ENCODE results near the gene DENND6B. TPM values are rescaled to one million over a fixed set of nuclear protein-coding genes. Genes with fewer than 3 reads are reported as not detected.
A peak's percentile ranks its signal among the peaks of the same experiment; 100 is the strongest.
"Not testable (repeated sequence)": the region's sequence is repeated elsewhere in the genome, so short reads cannot be mapped to it uniquely, and the experiment has no call there.

Gene DENND6B, protein sequence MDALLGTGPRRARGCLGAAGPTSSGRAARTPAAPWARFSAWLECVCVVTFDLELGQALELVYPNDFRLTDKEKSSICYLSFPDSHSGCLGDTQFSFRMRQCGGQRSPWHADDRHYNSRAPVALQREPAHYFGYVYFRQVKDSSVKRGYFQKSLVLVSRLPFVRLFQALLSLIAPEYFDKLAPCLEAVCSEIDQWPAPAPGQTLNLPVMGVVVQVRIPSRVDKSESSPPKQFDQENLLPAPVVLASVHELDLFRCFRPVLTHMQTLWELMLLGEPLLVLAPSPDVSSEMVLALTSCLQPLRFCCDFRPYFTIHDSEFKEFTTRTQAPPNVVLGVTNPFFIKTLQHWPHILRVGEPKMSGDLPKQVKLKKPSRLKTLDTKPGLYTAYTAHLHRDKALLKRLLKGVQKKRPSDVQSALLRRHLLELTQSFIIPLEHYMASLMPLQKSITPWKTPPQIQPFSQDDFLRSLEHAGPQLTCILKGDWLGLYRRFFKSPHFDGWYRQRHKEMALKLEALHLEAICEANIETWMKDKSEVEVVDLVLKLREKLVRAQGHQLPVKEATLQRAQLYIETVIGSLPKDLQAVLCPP
- 5.5 TPM for polyA plus RNA-seq (ENCODE audit: insufficient read length)

DNA sequence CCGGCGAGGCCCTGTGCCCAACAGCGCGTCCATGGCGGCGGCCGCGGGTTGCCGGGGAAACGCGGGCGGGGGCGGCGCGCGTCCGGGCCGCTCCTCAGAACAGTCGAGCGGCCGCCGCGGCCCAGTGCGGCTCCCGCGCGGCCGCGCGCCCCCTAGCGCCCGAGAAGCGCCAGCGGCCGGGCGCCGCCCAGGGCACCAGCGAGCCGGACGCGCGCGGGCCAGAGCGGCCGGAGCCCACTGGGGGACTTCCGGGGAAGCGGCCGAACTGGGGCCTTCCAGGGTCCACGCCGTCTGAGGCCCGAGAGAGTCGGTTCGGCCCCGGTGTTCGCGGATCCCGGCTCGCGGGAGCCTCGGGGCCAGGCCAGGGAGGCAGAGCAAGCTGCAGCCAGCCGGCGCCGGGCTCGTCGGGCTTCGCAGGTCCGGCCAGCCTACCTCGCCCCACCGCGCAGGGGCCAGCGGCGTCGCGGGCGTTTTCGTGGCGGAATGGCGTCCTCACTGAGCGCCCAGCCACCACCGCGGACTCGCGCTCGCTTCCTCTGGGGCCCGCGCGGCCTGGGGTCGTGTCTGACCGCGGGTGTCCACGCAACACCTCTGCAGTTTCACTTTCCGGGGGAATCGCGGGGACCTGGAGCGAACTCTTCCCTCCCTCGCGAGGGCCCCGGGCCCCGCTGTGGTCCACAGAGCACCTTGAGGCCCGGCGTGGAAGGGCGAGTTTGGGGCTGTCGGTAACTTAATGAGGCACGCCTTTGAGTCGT lies at the start of gene DENND6B:
Gene DENND6B, minus strand, starts transcription at position 57 of the 755 bp plus-strand sequence. Its CDS starts 24 bp downstream, at position 33.
- DNase-seq, result peak; percentile 93

DNA sequence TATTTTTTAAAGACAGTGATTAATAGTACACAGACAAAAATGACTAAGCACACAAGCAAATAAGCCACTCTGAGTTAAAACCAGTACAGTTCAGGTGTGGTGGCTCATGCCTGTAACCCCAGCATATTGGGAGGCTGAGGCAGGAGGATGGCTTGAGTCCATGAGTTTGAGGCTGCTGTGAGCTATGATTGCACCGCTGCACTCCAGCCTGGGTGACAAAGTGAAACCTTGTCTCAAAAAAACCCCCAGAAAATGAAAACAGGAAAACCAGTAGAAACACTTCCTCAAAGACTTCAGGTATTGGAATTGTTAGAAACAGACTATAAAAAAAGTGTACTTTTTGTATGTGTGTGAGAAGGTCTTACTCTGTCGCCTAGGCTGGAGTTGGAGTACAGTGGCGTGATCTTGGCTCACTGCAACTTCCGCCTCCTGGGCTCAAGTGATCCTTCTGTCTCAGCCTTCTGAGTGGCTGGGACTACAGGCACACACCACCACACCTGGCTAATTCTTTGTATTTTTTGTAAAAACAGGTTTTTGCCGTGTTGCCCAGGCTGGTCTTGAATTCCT lies 49.4 kb upstream of the DENND6B start:
- no peak for DNase-seq

DNA sequence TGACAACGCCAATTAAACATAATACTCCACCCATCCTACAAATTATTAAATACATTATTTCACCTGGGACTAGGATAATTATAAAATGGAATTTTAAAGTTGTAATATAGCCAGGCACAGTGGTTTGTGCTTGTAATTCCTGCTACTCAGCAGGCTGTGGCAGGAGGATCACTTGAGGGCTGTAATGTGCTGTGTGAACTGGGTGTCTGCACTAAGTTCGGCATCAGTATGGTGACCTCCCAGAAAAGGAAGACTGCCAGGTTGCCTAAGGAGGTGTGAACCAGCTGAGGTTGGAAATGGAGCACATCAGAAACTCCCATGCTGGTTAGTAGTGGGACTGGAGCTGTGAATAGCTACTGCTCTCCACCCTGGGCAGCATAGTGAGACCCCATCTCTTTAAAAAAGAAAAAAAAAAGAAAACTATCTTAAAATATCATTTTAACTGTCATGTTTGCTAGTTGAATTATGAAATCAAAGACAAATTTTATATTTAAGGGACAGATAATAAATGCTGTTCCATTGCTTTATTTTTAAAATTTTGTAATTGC lies 44.4 kb upstream of the DENND6B start:
- no peak for DNase-seq

DNA sequence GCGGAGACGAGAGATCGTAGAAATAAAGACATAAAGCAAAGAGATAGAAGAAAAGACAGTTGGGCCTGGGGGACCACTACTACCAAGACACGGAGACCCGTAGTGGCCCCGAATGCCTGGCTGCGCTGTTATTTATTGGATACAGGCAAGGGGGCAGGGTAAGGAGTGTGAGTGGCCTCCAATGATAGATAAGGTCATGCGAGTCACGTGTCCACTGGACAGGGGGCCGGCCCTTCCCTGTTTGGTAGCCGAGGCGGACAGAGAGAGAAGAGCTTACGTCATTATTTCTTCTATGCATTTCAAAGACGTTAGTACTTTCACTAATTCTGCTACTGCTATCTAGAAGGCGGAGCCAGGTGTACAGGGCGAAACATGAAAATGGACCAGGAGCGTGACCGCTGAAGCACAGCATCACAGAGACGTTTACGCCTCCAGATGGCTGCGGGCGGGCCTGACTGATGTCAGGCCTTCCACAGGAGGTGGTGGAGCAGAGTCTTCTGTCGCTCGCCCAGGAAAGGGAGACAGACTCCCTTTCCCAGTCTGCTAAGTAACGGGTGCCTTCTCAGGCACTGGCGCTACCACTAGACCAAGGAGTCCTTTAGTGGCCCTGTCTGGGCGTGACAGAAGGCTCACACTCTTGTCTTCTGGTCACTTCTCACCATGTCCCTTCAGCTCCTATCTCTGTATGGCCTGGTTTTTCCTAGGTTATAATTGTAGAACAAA lies 41.1 kb upstream of the DENND6B start:
- no peak for DNase-seq

DNA sequence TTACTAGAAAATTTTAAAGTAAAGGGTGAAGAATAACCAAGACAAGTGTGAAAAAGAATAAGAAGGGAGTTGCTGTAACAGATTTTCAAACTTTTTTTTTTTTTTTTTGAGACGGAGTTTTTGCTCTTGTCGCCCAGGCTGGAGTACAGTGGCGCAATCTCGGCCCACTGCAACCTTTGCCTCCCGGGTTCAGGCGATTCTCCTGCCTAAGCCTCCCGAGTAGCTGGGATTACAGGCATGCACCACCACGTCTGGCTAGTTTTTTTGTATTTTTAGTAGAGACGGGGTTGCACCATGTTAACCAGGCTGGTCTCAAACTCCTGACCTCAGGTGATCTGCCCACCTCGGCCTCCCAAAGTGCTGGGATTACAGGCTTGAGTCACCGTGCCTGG lies 37.0 kb upstream of the DENND6B start:
- not testable (repeated sequence) for DNase-seq

DNA sequence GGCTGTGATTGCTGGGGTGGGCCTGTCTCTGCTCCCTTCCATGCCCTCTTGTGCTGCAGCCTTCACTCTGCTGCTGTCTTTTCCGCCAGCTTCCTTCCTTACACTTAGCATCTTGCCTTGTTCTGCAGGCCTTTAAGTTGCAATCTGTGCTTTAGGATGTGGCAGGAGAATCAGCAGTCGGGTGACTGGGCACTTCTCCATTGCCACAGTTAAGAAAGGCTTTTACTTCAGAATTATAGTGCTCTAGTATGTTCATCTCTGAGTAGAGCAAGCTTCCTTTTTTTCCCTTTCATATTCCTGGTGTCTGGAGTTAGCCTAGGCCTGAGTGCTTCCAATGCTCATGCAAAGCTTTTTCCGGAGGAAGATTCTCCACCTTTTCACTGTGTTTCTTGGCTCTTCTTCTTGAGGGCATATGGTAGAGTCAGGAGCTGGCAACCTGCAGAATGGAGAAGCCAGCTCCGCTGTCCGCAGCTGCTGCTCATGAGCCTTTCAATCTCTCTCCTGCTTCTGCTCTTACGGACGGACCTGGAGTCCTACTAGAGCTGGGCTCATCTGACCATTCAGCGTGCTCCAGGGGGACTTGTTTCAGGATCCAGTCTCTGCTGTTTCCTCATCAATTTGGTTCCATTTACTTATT lies 36.5 kb upstream of the DENND6B start:
- DNase-seq, result no peak

DNA sequence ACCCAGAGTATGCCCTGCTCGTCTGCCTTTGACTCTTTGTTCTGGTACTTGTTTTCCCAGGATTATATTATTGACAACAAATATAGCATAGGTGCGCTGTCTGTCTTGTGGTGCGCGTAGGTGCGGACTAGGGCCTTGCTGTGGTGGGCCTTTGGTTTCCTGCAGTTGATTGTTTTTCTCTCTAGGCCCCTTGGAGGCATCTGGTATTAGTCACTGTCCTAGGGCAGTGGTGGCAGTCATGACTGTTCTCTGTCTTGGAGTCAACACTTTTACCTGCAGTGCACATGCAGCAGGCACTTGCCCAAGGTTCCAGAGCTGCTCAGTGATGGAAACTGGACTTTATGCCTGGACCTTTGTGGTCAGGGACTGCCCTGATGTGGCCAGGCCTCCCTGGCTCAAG lies 34.9 kb upstream of the DENND6B start:
- DNase-seq, result no peak

DNA sequence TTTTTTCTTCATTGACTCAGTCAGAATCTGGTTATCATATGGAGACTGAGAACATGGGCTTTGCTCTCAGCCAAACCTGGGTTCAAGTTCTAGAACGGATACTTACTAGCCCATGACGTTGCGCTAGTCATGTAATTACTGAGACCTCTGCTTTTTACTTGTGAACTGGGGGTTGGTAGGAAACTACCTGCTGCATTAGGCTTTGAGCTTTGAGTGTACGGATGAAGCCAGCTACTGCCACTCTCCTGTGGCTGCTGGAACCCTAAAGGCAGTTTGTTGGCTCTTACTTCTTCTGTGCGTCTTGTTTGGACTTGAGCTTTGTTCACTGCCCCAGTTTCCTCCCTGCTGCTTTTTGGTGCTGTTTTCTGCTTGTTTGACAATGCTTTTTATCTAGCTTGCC lies 34.4 kb upstream of the DENND6B start:
- DNase-seq, result no peak

DNA sequence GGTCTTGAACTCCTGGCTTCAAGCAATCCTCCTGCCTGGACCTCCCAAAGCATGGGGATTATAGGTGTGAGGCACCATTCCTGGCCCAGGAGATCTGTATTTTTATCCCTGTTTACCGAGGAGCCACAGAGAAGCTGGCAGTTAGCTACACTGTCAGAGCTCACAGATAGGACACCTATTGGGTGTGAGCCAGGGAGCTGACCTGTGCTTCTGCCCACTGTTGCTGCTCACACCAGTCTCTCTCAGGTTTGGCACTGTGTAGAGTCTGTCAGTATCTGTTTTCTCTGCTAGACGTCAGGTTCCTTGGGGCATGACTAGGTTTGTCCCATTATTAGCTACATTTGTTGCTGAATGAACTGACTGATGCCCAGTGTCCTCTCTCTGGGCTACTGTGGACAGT lies 33.8 kb upstream of the DENND6B start:
- DNase-seq, result no peak

DNA sequence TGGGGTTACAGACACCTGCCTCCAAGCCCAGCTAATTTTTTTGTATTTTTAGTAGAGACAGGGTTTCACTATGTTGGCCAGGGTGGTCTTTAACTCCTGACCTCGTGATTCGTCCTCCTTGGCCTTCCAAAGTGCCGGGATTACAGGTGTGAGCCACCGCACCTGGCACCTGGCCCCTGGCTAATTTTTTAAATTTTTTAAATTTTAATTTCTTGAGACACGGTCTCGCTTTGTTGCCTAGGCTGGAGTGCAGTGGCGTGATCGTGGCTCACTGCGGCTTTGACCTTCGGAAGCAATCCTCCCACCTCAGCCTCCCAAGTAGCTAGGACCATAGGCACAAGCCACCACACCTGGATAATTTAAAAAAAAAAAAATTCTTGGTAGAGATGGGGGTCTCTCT lies 30.9 kb upstream of the DENND6B start:
- DNase-seq, result no peak

DNA sequence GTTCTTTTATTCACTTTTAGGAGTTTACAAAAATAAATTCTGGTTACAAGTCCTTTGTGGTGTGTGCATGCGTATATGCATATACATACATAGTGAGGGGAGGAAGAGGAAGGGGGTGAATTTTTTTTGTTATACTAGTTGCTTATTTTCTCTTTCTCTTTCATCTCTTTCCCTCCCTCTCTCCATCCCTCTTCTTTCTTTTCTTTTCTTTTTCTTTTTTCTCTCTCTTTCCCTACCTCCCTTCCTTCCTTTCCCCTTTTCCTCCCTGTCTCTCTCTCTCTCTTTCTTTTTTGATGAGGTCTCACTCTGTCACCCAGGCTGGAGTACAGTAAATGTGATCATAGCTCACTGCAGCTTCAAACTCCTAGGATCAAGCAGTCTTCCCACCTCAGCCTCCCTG lies 30.4 kb upstream of the DENND6B start:
- no peak for DNase-seq

DNA sequence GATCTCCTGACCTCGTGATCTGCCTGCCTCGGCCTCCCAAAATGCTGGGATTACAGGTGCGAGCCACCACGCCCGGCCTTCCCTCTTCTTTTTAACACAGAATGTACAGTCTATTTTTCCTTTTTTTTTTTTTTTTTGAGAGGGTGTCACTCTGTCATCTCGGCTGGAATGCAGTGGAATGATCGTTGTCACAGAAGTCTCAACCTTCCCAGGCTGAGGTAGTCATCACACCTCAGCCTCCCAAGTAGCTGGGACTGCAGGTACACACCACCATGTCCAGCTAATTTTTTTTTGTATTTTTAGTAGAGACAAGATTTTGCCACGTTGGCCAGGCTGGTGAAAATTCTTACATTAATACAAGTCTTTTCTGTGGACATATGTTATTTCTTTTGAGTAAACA lies 29.4 kb upstream of the DENND6B start:
- DNase-seq, result no peak

DNA sequence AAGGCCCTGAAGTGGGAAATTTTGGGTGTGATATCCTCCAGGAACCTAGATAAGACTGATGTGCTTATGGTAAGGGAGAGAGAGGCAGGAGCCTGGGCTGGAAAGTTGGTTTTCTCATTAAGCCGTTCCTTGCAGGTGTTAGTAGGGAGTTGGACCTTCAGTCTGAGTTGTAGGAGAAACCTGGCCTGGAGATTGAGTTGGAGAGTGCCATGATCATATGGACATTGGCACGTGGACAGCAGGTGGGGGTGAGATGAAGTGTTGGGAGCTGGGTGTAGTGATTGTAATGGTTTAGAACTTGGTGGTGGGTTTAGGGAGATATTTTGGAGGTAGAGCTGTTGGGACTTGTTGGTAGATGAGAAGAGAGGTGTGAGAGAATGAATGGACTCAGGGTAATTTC lies 21.2 kb upstream of the DENND6B start:
- DNase-seq, result no peak

DNA sequence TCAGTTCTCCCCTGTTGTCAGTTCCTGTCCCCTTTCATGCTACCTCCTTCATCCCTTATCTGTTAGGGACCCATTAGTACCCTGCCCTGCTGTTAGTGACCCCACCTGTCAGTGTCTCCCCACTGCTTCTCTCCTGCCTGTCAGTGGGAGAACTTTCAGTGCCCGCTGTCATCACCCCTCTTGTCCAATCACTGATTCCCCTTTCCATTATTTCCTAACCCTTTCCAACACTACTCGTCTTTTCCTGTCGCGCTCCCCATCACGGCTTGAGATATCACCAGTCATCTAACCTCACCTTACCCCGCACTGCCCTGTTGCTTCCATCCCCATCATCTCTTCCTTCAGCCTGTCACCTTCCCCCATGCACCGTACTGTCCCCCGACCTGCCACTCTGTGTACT lies 20.3 kb upstream of the DENND6B start:
- no peak for DNase-seq

DNA sequence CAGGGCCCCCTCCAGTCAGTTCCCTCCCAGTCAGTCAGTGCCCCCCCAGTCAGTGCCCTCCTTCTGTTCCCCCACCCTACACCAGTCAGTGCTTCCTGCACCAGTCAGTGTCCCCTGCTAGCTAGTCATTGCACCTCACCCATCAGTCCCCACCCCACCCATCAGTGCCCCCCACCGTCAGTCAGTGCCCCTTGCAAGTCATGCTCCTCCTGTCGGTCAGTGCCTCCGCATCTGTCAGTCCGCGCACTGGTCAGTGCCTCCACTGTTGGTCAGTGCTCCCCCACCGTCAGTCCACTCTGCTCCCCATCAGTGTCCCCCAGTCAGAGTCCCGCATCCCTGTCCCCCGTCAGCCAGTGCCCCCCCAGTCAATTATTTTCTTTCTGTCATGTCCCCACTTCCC lies 19.7 kb upstream of the DENND6B start:
- no peak for DNase-seq

DNA sequence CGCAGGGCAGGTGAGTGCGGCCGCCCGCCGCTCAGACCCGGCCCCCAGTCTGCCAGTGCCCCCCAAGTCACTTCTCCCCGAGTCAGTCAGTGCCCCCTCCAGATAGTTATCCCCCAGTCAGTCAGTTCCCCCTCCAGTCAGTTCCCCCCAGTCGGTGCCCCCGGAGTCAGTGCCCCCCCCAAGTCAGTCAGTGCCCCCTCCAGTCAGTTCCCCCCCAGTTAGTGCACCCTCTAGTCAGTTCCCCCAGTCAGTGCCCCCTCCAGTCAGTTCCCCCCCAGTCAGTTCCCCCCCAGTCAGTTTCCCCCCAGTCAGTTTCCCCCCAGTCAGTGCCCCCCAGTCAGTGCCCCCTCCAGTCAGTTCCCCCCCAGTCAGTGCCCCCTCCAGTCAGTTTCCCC lies 16.7 kb upstream of the DENND6B start:
- DNase-seq, result no peak

DNA sequence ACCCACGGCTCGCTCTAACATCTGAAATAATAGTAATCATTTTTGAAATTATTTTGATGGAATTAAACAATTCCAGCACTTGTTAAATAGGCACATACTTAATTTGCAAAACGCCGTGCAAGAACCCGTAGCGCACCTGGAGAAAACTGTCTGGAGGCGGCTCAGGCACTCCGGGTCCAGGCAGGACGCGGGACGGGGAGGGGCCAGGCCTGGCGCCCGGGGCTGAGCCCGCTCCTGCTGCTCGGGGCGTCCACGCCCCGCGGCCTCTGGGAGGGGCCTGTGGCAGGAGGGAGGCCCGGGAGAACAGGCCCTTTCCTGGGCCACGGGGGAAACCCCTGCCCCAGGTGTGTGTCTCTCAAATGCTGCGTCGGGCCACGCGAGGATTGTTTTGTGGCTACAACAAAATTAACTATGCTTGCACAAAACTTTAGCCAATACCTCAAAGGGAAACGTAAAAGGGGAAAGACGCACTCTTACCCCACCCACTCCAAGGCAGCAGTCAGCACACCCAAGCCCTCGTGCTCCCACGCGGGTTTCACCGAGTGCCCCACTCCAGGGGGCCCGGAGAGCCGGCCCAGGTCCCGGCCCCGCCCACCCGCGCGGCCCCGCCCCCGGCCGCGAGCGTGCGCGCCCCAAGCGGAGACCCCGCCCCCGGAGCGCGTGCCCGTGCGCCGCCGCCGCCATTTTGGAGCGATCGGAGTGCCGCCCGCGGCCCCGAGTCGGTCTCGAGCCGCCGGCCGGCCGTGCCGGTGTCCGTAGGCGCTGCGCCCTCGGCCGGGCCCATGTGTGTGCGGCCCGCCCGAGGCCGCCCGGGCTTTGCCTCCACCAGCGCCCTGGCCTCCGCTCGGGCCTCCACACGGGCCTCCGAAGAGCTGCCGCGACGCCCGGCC lies 16.1 kb upstream of the DENND6B start, which contains the start of gene PPP6R2:
Gene PPP6R2, plus strand, starts transcription at position 677 of the 890 bp plus-strand sequence. CDS start 50,582 bp downstream, outside the sequence.
- DNase-seq, result peak; percentile 82

DNA sequence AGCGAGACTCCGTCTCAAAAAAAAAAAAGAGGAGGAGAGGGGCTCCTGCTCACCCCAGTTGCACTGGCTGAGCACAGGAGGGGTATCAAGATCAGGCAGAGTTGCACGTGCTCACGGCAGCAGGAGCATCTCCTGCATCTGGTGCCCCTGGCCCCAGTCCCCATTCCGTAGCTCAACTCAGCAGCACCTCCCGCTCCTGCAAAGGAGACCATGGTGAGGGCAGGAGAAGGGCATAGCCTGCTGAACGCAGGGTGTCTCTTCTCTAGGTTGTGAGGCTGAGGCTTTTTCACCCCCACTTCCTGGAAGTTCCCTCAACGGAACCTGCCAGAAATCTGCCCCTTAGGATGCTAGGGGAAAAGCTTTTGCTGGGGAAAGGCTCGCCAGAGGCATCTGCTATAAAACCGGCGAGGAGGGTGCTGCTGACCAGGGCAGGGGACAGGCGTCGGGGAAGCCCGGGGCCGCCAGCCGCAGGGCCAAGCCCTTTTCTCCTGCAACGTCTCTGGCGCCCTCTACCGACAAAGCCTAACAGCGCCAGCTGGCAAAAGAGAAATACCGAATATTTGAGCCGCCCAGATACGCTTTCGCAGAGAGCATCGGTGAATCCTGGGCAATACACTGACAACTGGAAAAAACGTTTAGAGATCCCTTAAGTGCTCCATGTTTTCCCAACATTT lies 15.3 kb upstream of the DENND6B start:
- DNase-seq, result peak; percentile 88

DNA sequence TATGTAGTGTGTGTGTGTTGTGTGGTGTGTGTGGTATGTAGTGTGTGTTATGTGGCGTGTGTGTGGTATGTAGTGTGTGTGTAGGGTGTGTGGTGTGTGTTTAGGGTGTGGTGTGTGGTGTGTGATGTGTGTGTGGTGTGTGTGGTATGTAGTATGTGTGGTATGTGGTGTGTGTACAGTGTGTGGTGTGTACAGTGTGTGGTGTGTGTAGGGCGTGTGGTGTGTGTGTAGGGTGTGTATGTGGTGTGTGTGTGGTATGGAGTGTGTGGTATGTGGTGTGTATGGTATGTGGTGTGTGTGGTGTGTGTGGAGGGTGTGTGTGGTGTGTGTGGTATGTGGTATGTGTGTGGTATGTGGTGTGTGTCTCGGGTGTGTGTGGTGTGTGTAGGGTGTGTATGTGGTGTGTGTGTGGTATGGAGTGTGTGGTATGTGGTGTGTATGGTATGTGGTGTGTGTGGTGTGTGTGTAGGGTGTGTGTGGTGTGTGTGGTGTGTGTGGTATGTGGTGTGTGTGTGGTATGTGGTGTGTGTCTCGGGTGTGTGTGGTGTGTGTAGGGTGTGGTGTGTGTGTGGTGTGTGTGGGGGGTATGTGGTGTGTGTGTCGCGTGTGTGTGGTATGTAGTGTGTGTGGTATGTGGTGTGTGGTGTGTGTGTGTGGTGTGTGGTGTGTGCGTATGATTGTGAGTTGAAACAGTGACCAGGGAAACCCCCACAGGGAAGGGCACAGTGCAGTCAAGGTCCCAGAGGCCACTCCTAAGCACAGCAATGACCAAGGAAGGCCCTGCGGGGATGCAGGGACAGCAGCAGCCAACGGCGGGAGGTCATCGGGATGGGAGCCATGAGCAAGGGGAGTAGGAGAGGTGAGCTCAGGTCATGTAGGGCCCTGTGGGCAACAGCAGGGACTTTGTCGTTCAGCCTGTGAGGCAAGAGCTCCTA lies 13.4 kb upstream of the DENND6B start:
- DNase-seq, result no peak

Measured in hindlimb muscle (tissue), 1 donor.